Right atrium auricular region (tissue), 2 donors: Measurements from ENCODE around the gene SIK2. TPM values are rescaled to one million over a fixed set of nuclear protein-coding genes. Genes with fewer than 3 reads are reported as not detected.

Source experiments
- DNase-seq: peaks from one replicate; pipeline ENCODE4 v3.0.0-alpha.2; 2019; ENCODE audit warnings: low spot score
- H3K27ac ChIP-seq, 2 donors: fragments of 200-600 bp; sonication (generic); 1 replicate in 1 of 2; 2 replicates in 1 of 2; pipeline ENCODE4 v1.5.1; 2016 to 2019
- H3K27me3 ChIP-seq, 2 donors: fragments of 200-600 bp; sonication (generic); one replicate each; pipeline versions ENCODE4 v1.5.1 to v1.6.0; 2017 to 2019
- H3K36me3 ChIP-seq: fragments of 200-600 bp; sonication (generic); one replicate; pipeline ENCODE4 v1.5.1; 2016
- H3K4me1 ChIP-seq, 2 donors: fragments of 200-600 bp; sonication (generic); one replicate each; pipeline versions ENCODE4 v1.5.1 to v1.6.0; 2017 to 2019
- H3K4me3 ChIP-seq, 2 donors: fragments of 200-600 bp; sonication (generic); 1 replicate in 1 of 2; 2 replicates in 1 of 2; pipeline ENCODE4 v1.5.1; 2017 to 2019; ENCODE audit warnings: mild to moderate bottlenecking in 1 of 2, moderate library complexity in 1 of 2
- H3K9me3 ChIP-seq, 2 donors: fragments of 200-600 bp; sonication (generic); one replicate each; pipeline ENCODE4 v1.5.1; 2019
- total RNA-seq, 2 donors: library from RNA; depleted of rRNA; stranded (reverse); fragments of >200 nt; gene quantifications; one replicate each; pipeline ENCODE4 v1.1.0, GENCODE V29; 2016
- TF ChIP-seq, protein P1 (sequence below), 2 donors: fragments of 200-600 bp; sonication (generic); IDR thresholded peaks; one replicate each; pipeline ENCODE4 v1.5.1; 2019; ENCODE audit warnings: antibody characterized with exemption in 2 of 2

The SIK2 gene
- total RNA-seq, 2 donors from 2014 or later, result 23.5 to 28.0 TPM

DNA sequence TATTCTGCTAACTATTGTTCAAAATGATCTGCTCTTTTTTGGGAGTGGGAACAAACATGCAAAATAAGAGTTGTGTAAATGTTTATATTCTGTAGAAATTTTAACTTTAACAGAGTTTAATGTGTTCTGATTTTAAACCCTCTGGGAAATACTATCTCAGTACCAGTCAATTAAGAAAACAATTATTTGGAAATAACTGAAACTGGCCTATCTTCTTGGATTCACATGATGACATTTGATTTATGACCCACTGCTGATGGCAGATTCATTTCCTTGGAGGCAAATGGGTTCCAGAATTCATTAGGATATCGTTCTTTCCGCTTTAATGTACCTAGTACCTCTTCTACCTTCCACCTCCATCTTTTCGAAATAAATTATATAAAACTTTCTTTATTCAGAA lies 5.5 kb downstream of the SIK2 start:
- Histone ChIP-seq H3K4me3 (no peak overlapping the region), H3K36me3 (no peaks in the 10 kb centered on the region), H3K9me3 (no peaks in the 10 kb centered on the region), H3K4me1 (peaks cover 0 to 40% of the 10 kb centered on the region in 2 donors), H3K27me3 (no peaks in the 10 kb centered on the region), H3K27ac (no peak overlapping the region)
- DNase-seq, result no peak
- TF ChIP-seq, protein P1, sequence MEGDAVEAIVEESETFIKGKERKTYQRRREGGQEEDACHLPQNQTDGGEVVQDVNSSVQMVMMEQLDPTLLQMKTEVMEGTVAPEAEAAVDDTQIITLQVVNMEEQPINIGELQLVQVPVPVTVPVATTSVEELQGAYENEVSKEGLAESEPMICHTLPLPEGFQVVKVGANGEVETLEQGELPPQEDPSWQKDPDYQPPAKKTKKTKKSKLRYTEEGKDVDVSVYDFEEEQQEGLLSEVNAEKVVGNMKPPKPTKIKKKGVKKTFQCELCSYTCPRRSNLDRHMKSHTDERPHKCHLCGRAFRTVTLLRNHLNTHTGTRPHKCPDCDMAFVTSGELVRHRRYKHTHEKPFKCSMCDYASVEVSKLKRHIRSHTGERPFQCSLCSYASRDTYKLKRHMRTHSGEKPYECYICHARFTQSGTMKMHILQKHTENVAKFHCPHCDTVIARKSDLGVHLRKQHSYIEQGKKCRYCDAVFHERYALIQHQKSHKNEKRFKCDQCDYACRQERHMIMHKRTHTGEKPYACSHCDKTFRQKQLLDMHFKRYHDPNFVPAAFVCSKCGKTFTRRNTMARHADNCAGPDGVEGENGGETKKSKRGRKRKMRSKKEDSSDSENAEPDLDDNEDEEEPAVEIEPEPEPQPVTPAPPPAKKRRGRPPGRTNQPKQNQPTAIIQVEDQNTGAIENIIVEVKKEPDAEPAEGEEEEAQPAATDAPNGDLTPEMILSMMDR (IDR thresholded peaks at IDR 0.05), result no peak

DNA sequence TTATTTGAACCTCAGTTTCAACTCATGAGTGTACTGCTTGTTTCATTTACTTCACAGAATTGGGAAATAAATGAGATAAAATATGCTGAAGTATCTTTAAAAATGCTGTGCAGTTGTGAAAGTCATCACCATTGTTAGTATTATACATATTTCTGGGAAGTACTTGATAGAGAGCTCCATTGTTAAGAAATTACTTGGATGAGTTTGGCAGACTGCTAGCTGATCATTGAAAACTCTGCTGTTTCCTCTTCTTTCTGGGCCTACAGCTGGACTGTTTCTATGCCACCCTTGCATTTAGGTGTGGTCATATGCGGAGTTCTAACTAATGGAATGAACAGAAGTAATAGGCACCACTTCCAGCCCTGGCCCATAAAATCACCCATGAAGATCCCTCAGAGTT lies 10.0 kb downstream of the SIK2 start:
- peaks cover 0 to 11% of the 10 kb centered on the region in 2 donors for H3K4me1 ChIP-seq
- no peak overlapping the region for H3K4me3 ChIP-seq
- H3K27me3 ChIP-seq, result no peaks in the 10 kb centered on the region
- TF ChIP-seq, protein P1 (IDR thresholded peaks at IDR 0.05), result no peak
- no peak overlapping the region for H3K27ac ChIP-seq
- DNase-seq, result no peak
- peaks cover 8% of the 10 kb centered on the region for H3K36me3 ChIP-seq
- H3K9me3 ChIP-seq, result no peaks in the 10 kb centered on the region

DNA sequence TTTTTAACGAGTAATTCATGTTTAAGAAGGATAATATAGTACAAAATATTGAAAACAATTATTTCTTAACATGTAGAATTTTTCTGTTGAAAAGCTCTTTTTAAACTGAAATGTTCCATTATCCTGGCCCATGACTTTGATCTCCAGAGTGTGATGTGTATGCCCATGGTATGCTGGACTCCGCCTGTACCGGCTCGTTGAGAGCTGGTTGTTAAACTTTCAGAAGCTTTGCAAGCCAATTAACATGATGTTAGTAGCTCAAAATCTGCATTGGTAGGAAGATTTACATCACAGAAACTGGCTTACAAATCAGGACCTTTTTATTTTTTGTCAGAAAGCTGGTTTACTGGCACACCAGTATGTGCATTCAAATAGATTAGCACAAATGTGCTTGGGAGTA lies 15.0 kb downstream of the SIK2 start:
- H3K36me3 ChIP-seq, result peaks cover 53% of the 10 kb centered on the region

DNA sequence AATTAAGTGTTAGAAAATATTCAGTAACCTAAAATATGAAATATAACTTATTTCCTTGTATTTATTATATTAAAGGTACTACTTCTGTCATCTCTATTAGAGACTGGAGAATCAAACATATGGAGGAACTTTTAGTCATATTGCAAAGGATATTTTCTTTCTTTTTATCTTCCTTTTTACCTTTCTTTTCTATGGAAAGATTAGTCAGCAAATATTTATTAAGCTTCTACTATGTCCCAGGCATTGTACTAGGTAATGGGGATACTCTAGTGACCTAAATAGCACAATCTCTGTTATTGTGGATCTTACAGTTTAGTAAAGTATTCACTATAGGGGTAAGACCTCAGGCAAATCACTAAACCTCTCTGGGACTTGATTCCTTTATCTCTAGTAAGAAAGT lies 18.3 kb downstream of the SIK2 start:
- Histone ChIP-seq H3K9me3 (no peaks in the 10 kb centered on the region), H3K27me3 (no peaks in the 10 kb centered on the region), H3K36me3 (peaks cover 64% of the 10 kb centered on the region), H3K4me1 (no peaks in the 10 kb centered on the region), H3K27ac (no peak overlapping the region), H3K4me3 (no peak overlapping the region)
- no peak for DNase-seq
- TF ChIP-seq, protein P1 (IDR thresholded peaks at IDR 0.05), result no peak

More for the DNA sequence above, 15.0 kb downstream of the SIK2 start:
- Histone ChIP-seq H3K4me3 (no peak overlapping the region), H3K4me1 (peaks cover 0 to 3% of the 10 kb centered on the region in 2 donors), H3K27ac (no peak overlapping the region), H3K9me3 (no peaks in the 10 kb centered on the region), H3K27me3 (no peaks in the 10 kb centered on the region)
- TF ChIP-seq, protein P1 (IDR thresholded peaks at IDR 0.05), result no peak
- DNase-seq, result no peak

DNA sequence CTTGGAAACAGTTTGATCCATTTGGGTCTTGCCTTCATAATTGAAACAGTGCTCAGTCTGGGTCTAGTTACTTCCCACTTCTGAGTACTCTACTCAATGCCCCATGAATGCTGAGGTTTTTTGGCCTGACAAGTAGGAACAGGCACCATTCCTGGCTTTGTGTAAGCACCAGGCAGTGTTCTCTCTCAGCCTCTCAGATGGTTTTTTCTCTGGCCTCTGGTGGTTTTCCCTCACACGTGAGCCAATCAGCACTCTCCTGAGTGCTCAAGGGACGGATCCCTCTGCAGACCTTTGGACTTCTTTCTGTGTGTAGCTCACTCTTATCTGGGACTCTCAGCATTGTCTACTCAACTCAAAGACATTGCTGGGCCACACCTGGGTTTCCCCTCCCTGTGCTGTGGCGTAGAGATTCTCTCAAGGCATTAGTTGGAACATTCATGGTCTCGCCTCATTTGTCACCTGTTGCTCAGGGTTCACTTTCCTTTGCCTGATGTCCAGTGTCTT lies 21.3 kb downstream of the SIK2 start:
- H3K4me3 ChIP-seq, result no peak overlapping the region
- H3K36me3 ChIP-seq, result peaks cover 42% of the 10 kb centered on the region
- H3K27ac ChIP-seq, result no peak overlapping the region
- no peaks in the 10 kb centered on the region for H3K4me1 ChIP-seq
- no peaks in the 10 kb centered on the region for H3K9me3 ChIP-seq
- TF ChIP-seq, protein P1 (IDR thresholded peaks at IDR 0.05), result no peak
- no peaks in the 10 kb centered on the region for H3K27me3 ChIP-seq
- no peak for DNase-seq

DNA sequence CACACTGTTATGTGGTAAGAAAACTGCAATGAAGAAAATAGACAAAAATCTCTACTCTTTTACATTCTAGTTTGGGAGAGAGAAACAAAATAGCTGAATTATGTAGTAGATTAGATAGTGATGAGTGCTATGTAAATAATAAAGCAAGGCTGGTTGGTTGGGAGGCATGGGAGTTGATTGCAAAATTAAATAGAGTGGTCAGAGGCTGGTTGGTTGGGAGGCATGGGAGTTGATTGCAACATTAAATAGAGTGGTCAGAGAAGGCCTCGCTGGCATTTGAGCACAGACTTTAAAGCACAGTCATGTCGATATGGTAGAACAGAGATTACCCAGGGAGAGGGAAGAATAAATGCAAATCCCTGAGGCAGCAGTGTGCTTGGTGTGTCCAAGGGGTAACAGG lies 22.4 kb downstream of the SIK2 start:
- Histone ChIP-seq H3K9me3 (no peaks in the 10 kb centered on the region), H3K4me3 (no peak overlapping the region), H3K36me3 (peaks cover 32% of the 10 kb centered on the region), H3K4me1 (no peaks in the 10 kb centered on the region), H3K27ac (no peak overlapping the region), H3K27me3 (no peaks in the 10 kb centered on the region)
- no peak for DNase-seq
- TF ChIP-seq, protein P1 (IDR thresholded peaks at IDR 0.05), result no peak
